Measurements from ENCODE around the gene PITPNM3. TPM values are rescaled to one million over a fixed set of nuclear protein-coding genes. Genes with fewer than 3 reads are reported as not detected.

The PITPNM3 gene
- total and polyA plus RNA-seq, 2 of the 13 experiments (the other 11 are each of a cell fraction or from before 2014, with no cell fraction given) = 0.13 to 0.29 TPM

GRCh38 chr17:6560496-6560895, 4.1 kb upstream of the PITPNM3 start:
- DNase-seq (ENCODE audit: low spot score) (no peak), ATAC-seq (no peak), FAIRE-seq (no peak)
- POLR2A ChIA-PET = no interaction called here
- H3K27ac ChIP-seq (ENCODE audit: extremely low read length, insufficient read depth, low read length) = no peak overlapping the region
- H3K36me3 ChIP-seq (replicated peaks in 1 of 2; ENCODE audit: control insufficient read depth in 1 of 2, insufficient read depth in 2 of 2, low read length in 2 of 2) = no peaks in the 10 kb centered on the region
- 12% methylated on average over 3 of the region's 3 CpGs for WGBS (ENCODE audit: low lambda C conversion rate)
- no peak overlapping the region for H3K4me3 ChIP-seq (replicated peaks in 1 of 3; ENCODE audit: insufficient read depth in 1 of 3, low read depth in 2 of 3, low read length in 3 of 3)
- H4K20me1 ChIP-seq (ENCODE audit: insufficient read depth, low read length) = no peaks in the 10 kb centered on the region
- H3K4me1 ChIP-seq (ENCODE audit: insufficient read depth, low read length) = peaks cover 16% of the 10 kb centered on the region; the same call in 1 of the 2 replicates
- peaks cover 2 to 18% of the 10 kb centered on the region in 2 experiments for H3K27me3 ChIP-seq (ENCODE audit: control insufficient read depth in 1 of 2, insufficient read depth in 2 of 2, low read length in 2 of 2)
- H3K79me2 ChIP-seq (ENCODE audit: insufficient read depth, low read length) = no peaks in the 10 kb centered on the region
- CTCF ChIA-PET (ENCODE audit: low intra/inter-chr PET ratio, low total read pairs) = no interaction called here
- intact Hi-C loops (cut with micrococcal nuclease; ENCODE audit: unreplicated experiment) (no loop called here), in situ Hi-C loops (cut with HindIII; ENCODE audit: extremely low pct_ligation_motif_present, low pct_unique_long_range_greater_than_20kb) (no loop called here)
- no peak overlapping the region for H2AFZ ChIP-seq (ENCODE audit: low read length)
- TF ChIP-seq PCBP2 (optimal IDR thresholded peaks at IDR 0.05; ENCODE audit: low read depth, low read length, poor library complexity, severe bottlenecking) = peak; percentile 32
- TF ChIP-seq GABPB1 (CRISPR knock-in tag; IDR thresholded peaks at IDR 0.05) = no peak
- H3K9me3 ChIP-seq (ENCODE audit: low read length) = no peaks in the 10 kb centered on the region
- no peak overlapping the region for H3K4me2 ChIP-seq (ENCODE audit: low read depth, low read length)
- no peak overlapping the region for H3K9ac ChIP-seq (ENCODE audit: insufficient read depth, low read depth, low read length)
- BruUV-seq (replicated peaks) = no TSS peak

- POLR2A ChIA-PET = no interaction called here
- Histone ChIP-seq H3K4me1 (ENCODE audit: insufficient read depth, low read length) (peaks cover 16% of the 10 kb centered on the region; the same call in 1 of the 2 replicates), H3K79me2 (ENCODE audit: insufficient read depth, low read length) (no peaks in the 10 kb centered on the region), H3K27me3 (ENCODE audit: control insufficient read depth in 1 of 2, insufficient read depth in 2 of 2, low read length in 2 of 2) (peaks cover 2 to 25% of the 10 kb centered on the region in 2 experiments), H3K27ac (ENCODE audit: extremely low read length, insufficient read depth, low read length) (no peak overlapping the region), H2AFZ (ENCODE audit: low read length) (no peak overlapping the region), H3K9ac (ENCODE audit: insufficient read depth, low read depth, low read length) (no peak overlapping the region), H3K9me3 (ENCODE audit: low read length) (no peaks in the 10 kb centered on the region), H4K20me1 (ENCODE audit: insufficient read depth, low read length) (no peaks in the 10 kb centered on the region), H3K36me3 (replicated peaks in 1 of 2; ENCODE audit: control insufficient read depth in 1 of 2, insufficient read depth in 2 of 2, low read length in 2 of 2) (no peaks in the 10 kb centered on the region), H3K4me3 (replicated peaks in 1 of 3; ENCODE audit: insufficient read depth in 1 of 3, low read depth in 2 of 3, low read length in 3 of 3) (no peak overlapping the region), H3K4me2 (ENCODE audit: low read depth, low read length) (no peak overlapping the region)
- TF ChIP-seq NFYC (CRISPR knock-in tag; IDR thresholded peaks at IDR 0.05) = no peak
- 0 out of 2 replicates have a peak, but pooled peaks have one; percentile 22 for TF ChIP-seq ZNF644 (CRISPR knock-in tag; IDR thresholded peaks at IDR 0.05; ENCODE audit: low read depth)
- intact Hi-C loops (cut with micrococcal nuclease; ENCODE audit: unreplicated experiment) = loop anchor here (10.0 kb wide), 1 partner anchor 85 kb away; no protein-coding TSS in a partner anchor
- DNase-seq (ENCODE audit: low spot score) (no peak), ATAC-seq (no peak), FAIRE-seq (no peak)
- CTCF ChIA-PET (ENCODE audit: low intra/inter-chr PET ratio, low total read pairs) = no interaction called here
- 33% methylated on average over 3 of the region's 5 CpGs for WGBS (ENCODE audit: low lambda C conversion rate)
- no TSS peak for BruUV-seq (replicated peaks)
- in situ Hi-C loops (cut with HindIII; ENCODE audit: extremely low pct_ligation_motif_present, low pct_unique_long_range_greater_than_20kb) = no loop called here
Measured at GRCh38 chr17:6559753-6560215, 3.4 kb upstream of the PITPNM3 start.

Data from HepG2 (cell line).